Vagina (tissue), 2 donors: ENCODE measurements around the gene RNF114.

Experiments
- POLR2A ChIP-seq, 2 donors: fragments of 450-650 bp; IDR thresholded peaks; one replicate each; pipeline ENCODE4 v1.6.1; 2017; ENCODE audit warnings: antibody characterized with exemption in 2 of 2, mild to moderate bottlenecking in 2 of 2, moderate library complexity in 2 of 2
- POLR2AphosphoS5 ChIP-seq, 2 donors: sonication (generic); formaldehyde crosslinking; IDR thresholded peaks; one replicate each; pipeline ENCODE4 v1.9.0; 2017; ENCODE audit warnings: antibody characterized with exemption in 2 of 2, mild to moderate bottlenecking in 2 of 2, low read depth in 1 of 2; ENCODE audit not compliant: insufficient read depth in 1 of 2

- no peak for TF ChIP-seq POLR2A (IDR thresholded peaks at IDR 0.05)
- no peak for TF ChIP-seq POLR2AphosphoS5 (IDR thresholded peaks at IDR 0.05; ENCODE audit: insufficient read depth in 1 of 2, low read depth in 1 of 2)
Observed at GRCh38 chr20:49985617-49986016, 49.4 kb downstream of the RNF114 start.
